Activated CD8-positive, alpha-beta T cell treated with anti-CD3 and anti-CD28 coated beads for 36 hours (primary cell): ENCODE data around the gene SLFN12L. TPM values are rescaled to one million over a fixed set of nuclear protein-coding genes. Genes with fewer than 3 reads are reported as not detected.

Source experiments
- ATAC-seq: fragments of 200-7000 bp; cut with Tn5 transposase; one replicate; pipeline ENCODE4 v1.10.0; 2021; ENCODE audit warnings: mild to moderate bottlenecking, moderate library complexity
- CTCF ChIA-PET: fragments of 350-600 bp; sonication (Branson Sonifier 250); formaldehyde crosslinking; loops from one replicate; lab custom pipeline; 2021; ENCODE audit warnings: antibody characterized with exemption; lab: Charles Lee
- POLR2A ChIA-PET: fragments of 350-600 bp; sonication (Branson Sonifier 250); formaldehyde crosslinking; loops from one replicate; lab custom pipeline; 2021; ENCODE audit warnings: antibody characterized with exemption; lab: Charles Lee
- DNase-seq: peaks from one replicate; pipeline ENCODE4 v3.0.0-alpha.2; 2020
- H3K27ac Mint-ChIP-seq: one replicate; pipeline ENCODE4 v1.8.0; 2021; ENCODE audit warnings: mild to moderate bottlenecking, mixed read lengths
- H3K27me3 Mint-ChIP-seq: one replicate; pipeline ENCODE4 v1.8.0; 2021; ENCODE audit warnings: mixed read lengths
- H3K36me3 Mint-ChIP-seq: one replicate; pipeline ENCODE4 v1.8.0; 2021; ENCODE audit warnings: low read depth, mixed read lengths
- H3K4me1 Mint-ChIP-seq: one replicate; pipeline ENCODE4 v1.8.0; 2021; ENCODE audit warnings: low read depth, mixed read lengths
- H3K4me3 Mint-ChIP-seq: one replicate; pipeline ENCODE4 v1.8.0; 2021; ENCODE audit warnings: mild to moderate bottlenecking, moderate library complexity, mixed read lengths
- H3K9me3 Mint-ChIP-seq: one replicate; pipeline ENCODE4 v1.8.0; 2021; ENCODE audit warnings: mixed read lengths
- intact Hi-C: fragments of 100-400 bp; cut with micrococcal nuclease; formaldehyde crosslinking; loops from one replicate; pipeline ENCODE4 v1.10.0; 2022
- total RNA-seq, 2 experiments: library from RNA; stranded (reverse); gene quantifications; one replicate each; pipeline ENCODE4 v1.2.3, GENCODE V29; 2021
- TF ChIP-seq, protein P1 (sequence below): fragments of 200-600 bp; IDR thresholded peaks from one replicate; pipeline ENCODE4 v1.8.0; 2022; ENCODE audit warnings: antibody characterized with exemption, mild to moderate bottlenecking

The SLFN12L gene
- total RNA-seq = 10 to 100 TPM; 41.7 to 42.5 TPM

DNA sequence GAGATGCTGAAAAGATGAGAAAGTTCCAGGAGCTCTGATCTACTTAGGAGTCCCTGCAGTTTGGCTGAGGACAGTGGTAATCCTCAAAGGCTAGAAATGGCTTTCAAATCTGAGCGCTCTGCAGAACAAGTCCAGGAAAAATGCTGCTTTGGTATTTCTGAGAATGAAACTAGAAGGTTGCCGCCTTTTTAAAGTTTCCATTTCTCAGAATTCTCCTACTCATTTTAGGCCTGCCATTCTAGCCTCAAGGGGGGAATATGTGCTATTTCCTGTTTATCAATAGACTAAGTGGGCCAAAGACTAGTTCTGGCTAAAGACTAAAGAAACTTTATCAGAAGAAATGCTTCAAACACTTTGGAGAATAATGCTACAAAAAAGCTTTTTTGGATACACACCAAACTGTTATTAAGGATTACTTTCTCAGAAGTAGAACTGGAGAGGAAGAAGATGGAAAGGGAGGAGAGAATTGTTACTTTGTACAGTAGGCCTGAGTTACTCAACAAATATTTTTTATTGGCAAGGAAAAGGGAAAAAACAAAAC lies at the start of gene SLFN12L:
Gene SLFN12L (minus strand): TSS at position 78 of the 541 bp plus-strand sequence. CDS start 15,314 bp downstream, outside the sequence.
- peak; percentile 54 for ATAC-seq
- peak; percentile 60 for DNase-seq

DNA sequence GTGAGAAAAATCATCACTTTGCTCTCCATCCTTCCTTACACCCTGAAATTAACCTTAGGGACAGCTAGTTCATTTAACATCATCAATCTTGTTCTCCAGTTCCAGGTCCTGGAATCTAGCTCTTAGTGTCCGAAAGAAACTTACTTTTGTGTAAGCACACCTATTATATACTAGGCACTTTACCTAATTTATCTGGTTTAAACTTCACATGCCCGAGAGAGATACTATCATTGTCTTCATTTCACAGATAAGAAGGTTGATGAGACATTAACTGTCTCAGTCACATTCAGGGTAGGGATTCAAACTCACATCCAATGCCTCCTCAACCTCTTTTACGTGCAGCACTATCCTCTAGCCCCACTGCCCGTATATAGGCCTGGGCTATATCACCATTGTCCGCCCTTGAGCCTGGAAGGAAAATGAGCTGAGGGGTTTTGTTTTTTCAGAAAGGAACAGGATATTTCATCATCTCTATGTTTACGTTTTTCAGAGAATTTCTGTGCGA lies 49.1 kb upstream of the SLFN12L start:
- CTCF ChIA-PET = interaction anchor here (1.0 to 1.9 kb wide), 5 partner anchors 8 to 177 kb away, joined by 4 to 6 read pairs (median 5); partner anchors contain the start of gene PEX12

More for the DNA sequence above, at the start of gene SLFN12L:
- intact Hi-C loops = loop anchor here (2.0 to 10.0 kb wide), 5 partner anchors 50 to 367 kb away; partner anchors contain the start of genes AP2B1 and SLFN5
- TF ChIP-seq, protein P1, sequence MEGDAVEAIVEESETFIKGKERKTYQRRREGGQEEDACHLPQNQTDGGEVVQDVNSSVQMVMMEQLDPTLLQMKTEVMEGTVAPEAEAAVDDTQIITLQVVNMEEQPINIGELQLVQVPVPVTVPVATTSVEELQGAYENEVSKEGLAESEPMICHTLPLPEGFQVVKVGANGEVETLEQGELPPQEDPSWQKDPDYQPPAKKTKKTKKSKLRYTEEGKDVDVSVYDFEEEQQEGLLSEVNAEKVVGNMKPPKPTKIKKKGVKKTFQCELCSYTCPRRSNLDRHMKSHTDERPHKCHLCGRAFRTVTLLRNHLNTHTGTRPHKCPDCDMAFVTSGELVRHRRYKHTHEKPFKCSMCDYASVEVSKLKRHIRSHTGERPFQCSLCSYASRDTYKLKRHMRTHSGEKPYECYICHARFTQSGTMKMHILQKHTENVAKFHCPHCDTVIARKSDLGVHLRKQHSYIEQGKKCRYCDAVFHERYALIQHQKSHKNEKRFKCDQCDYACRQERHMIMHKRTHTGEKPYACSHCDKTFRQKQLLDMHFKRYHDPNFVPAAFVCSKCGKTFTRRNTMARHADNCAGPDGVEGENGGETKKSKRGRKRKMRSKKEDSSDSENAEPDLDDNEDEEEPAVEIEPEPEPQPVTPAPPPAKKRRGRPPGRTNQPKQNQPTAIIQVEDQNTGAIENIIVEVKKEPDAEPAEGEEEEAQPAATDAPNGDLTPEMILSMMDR = no peak
- Mint-ChIP-seq H3K4me3 (peak within 1 kb of the TSS; percentile 76), H3K27me3 (no peaks in the 10 kb centered on the region), H3K9me3 (no peaks in the 10 kb centered on the region), H3K4me1 (peaks cover 37% of the 10 kb centered on the region), H3K36me3 (peaks cover 30% of the 10 kb centered on the region), H3K27ac (peak within 1 kb of the TSS; percentile 97)
- ChIA-PET CTCF (interaction anchor here (0.7 to 7.6 kb wide), 23 partner anchors 17 to 367 kb away, joined by 3 to 77 read pairs (median 4); partner anchors contain the start of genes PEX12, SLFN11, SLFN13 and SLFN5), POLR2A (interaction anchor here (0.6 to 6.7 kb wide), 29 partner anchors 9 to 394 kb away, joined by 3 to 66 read pairs (median 3); partner anchors contain the start of genes SLFN11 and SLFN5)

DNA sequence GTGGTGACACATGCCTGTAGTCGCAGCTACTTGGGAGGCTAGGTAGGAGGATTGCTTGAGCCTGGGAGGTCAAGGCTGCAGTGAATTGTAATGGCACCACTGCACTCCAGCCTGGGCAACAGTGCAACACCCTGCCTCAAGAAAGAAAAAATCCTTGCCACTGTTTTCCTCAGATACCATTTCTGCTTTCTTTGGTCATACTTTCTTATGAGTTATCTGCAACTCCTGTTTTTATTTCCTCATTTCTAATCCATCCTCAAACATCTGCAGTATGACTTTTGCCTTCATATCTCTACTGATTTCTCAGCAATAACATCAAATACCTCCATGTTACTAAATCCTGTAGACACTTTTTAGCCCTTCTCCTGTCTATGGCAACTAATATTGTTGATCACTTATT lies 46.6 kb upstream of the SLFN12L start:
- H3K27me3 Mint-ChIP-seq = no peaks in the 10 kb centered on the region
- TF ChIP-seq, protein P1 = no peak
- no peak overlapping the region for H3K27ac Mint-ChIP-seq
- CTCF ChIA-PET = no interaction called here
- no peak overlapping the region for H3K4me3 Mint-ChIP-seq
- POLR2A ChIA-PET = no interaction called here
- H3K4me1 Mint-ChIP-seq = peaks cover 20% of the 10 kb centered on the region
- ATAC-seq = no peak
- DNase-seq = no peak
- no peaks in the 10 kb centered on the region for H3K9me3 Mint-ChIP-seq
- intact Hi-C loops = no loop called here
- peaks cover 6% of the 10 kb centered on the region for H3K36me3 Mint-ChIP-seq

More for the DNA sequence above, 49.1 kb upstream of the SLFN12L start:
- POLR2A ChIA-PET = interaction anchor here (0.8 to 1.8 kb wide), 10 partner anchors 8 to 100 kb away, joined by 3 to 15 read pairs (median 4); partner anchors contain the start of gene PEX12
- DNase-seq (no peak), ATAC-seq (peak; percentile 6)
- Mint-ChIP-seq H3K27me3 (no peaks in the 10 kb centered on the region), H3K9me3 (no peaks in the 10 kb centered on the region), H3K36me3 (peaks cover 9% of the 10 kb centered on the region), H3K4me1 (peaks cover 22% of the 10 kb centered on the region), H3K4me3 (peak overlapping the region; percentile 99), H3K27ac (peak overlapping the region; percentile 99)
- TF ChIP-seq, protein P1 = no peak
- intact Hi-C loops = loop anchor here (5.0 kb wide), 1 partner anchor 49 kb away; the partner anchor contains the start of gene SLFN12L

DNA sequence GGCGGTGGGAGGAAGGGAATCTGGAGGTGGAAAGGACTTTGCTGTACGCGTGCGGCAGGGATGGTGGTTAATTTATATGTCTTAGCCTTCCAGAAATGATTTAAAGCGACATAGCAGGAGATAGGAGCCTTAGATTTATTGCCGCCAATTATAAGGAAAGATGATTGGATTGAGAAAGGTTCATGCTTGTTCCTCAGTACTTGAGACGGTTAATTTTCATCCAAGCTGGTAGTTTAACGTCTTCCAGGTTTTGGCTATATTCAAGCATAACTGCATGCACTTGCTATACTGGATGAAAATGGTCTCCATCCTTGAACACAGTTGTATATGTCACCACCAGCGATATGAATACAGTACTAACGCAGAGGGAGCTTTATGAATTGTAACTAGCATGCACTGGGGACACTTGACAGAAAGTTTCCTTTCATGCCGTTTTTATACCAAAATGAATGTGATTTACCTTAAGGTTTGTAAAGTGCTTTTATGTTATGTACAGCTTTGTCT lies 41.5 kb upstream of the SLFN12L start:
- intact Hi-C loops = no loop called here
- Mint-ChIP-seq H3K36me3 (peaks cover 15% of the 10 kb centered on the region), H3K4me3 (peak overlapping the region; percentile 100), H3K4me1 (peaks cover 28% of the 10 kb centered on the region), H3K9me3 (no peaks in the 10 kb centered on the region), H3K27me3 (no peaks in the 10 kb centered on the region), H3K27ac (peak overlapping the region; percentile 100)
- ChIA-PET CTCF (interaction anchor here (0.6 to 2.8 kb wide), 12 partner anchors 8 to 266 kb away, joined by 3 to 14 read pairs (median 5); partner anchors contain the start of genes AP2B1 and SLFN12L), POLR2A (interaction anchor here (0.7 to 3.0 kb wide), 17 partner anchors 8 to 597 kb away, joined by 3 to 23 read pairs (median 5); partner anchors contain the start of genes AP2B1, SLFN11, SLFN12L and SLFN5)
- DNase-seq (no peak), ATAC-seq (peak; percentile 37)
- TF ChIP-seq, protein P1 = no peak
